ENCODE results near the gene MGLL.

MGLL gene

DNA sequence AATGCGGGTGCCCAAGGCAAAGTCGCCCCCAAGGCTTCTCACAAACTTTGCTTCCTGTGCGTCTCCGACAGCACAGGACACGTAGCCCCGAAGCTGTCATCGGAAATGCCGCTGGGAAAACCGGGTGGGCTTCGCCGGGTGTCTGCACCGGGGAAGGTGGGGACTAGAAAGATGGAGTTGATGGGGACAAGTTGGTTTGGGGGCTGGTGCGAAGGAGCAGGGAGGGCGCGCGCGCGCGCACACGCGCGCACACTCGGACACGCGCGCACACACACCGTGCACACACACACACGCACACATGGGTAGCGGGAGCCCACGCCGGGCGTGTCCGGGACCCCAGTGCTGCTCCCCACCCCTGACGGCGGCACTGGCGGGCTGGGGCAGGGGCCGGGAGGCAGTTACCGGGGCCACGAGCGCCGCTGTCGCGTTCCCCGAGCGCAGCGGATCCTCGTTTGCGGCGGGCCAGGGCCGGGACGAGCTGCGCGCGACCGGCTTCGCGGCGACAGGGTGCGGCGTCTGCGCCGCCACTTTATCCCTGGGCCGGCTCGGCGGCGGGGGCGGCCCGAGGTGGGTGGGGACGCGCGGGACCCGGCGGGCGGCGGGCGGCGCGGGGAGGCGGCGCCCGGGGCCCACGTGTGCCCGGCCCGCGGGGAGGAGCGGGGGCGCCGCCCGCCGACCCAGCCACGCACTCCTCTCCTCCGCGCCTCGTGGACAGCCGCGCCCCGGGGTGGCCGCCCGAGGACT lies 539 bp upstream of the MGLL start:
- ATAC-seq (peak; percentile 61), DNase-seq (ENCODE audit: low spot score in 2 of 2) (peak in 1 of 2 donors; percentile 52)
- Mint-ChIP-seq H3K4me3 (peak overlapping the region; percentile 79), H3K36me3 (peaks cover 5% of the 10 kb centered on the region), H3K4me1 (peaks cover 14% of the 10 kb centered on the region), H3K27ac (peak overlapping the region; percentile 60), H3K9me3 (peaks cover 5% of the 10 kb centered on the region)

DNA sequence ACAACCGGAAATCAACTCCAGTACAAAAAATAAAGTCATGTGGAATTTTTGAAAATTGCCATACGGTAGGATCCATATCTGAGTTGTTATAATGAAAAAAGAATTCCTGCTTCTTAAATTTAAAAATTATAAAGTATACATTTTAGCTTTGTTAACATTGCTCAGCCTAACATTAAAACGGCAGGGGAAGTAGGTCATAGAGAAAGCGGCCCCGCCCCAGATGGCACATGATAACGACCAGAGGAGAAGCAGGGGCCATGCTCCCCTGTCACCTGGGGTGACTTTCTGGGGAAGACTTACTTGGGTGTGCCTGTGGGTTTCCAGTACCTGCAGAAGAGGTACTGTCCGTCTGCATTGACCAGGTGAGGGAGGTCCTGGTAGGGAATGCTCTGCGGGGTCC lies 921 bp downstream of the MGLL start:
- Mint-ChIP-seq H3K9me3 (peaks cover 1% of the 10 kb centered on the region), H3K4me1 (peaks cover 14% of the 10 kb centered on the region), H3K36me3 (peaks cover 5% of the 10 kb centered on the region), H3K4me3 (peak overlapping the region; percentile 79), H3K27ac (no peak overlapping the region)
- DNase-seq (ENCODE audit: low spot score in 2 of 2), result no peak
- no peak for ATAC-seq

DNA sequence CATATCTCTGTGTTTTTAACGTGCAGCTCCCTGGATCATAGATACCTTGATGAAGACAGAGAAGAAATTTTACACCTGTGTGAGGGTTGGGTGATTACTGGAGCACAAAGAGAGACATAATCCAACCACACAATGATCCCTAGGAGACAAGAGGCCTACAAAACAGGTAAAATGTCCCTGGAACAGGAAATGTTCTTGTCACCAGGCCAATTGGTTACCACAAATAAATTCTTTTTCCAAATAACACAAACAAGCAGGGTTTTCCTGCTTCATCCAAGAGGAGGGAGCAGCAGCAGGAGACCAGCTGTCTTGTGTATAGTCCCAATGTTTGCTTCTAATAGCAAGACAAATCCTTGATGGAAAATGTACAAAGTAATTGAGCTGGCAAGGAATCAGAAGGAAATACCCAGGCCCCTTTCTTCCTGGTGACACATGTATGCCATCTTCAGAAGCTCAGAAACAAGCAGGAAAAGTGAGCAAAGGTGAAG lies 1.4 kb downstream of the MGLL start:
- Mint-ChIP-seq H3K27ac (no peak overlapping the region), H3K36me3 (peaks cover 5% of the 10 kb centered on the region), H3K4me3 (no peak overlapping the region), H3K4me1 (peaks cover 14% of the 10 kb centered on the region), H3K9me3 (no peaks in the 10 kb centered on the region)
- DNase-seq (ENCODE audit: low spot score in 2 of 2), result no peak
- ATAC-seq, result no peak

DNA sequence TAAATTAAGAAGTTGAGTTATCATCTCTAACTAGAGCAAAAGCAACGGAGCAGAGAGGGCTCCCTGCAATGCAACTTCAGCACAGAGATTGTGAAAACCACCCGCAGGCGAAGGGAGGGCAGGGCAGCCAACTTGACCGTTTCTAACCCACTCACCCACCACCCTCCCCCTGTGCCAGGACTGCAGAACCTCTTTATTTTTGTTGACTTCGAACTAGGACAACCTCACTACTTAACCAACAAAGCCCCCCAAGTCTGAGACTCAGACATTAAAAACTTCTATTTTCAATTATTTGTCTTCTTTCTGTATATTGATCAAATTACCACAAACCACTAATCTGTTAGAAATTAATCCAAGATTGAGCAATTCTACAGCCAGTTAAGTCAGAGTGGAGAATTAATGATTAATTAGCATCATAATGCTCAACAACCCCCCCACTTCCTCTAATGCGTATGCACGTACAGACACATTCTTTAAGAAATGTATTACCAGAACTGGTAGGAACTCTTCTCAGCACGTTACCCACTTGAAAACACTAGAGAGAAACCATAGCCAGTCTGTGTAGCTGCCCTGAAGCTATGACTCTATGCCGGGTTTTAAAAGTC lies 2.0 kb downstream of the MGLL start:
- Mint-ChIP-seq H3K4me3 (no peak overlapping the region), H3K36me3 (peaks cover 5% of the 10 kb centered on the region), H3K27ac (no peak overlapping the region), H3K9me3 (no peaks in the 10 kb centered on the region), H3K4me1 (peaks cover 14% of the 10 kb centered on the region)
- ATAC-seq (no peak), DNase-seq (ENCODE audit: low spot score in 2 of 2) (no peak)

- ATAC-seq, result no peak
- Mint-ChIP-seq H3K4me3 (no peak overlapping the region), H3K4me1 (peaks cover 14% of the 10 kb centered on the region), H3K27ac (no peak overlapping the region), H3K9me3 (no peaks in the 10 kb centered on the region), H3K36me3 (peaks cover 5% of the 10 kb centered on the region)
- no peak for DNase-seq (ENCODE audit: low spot score in 2 of 2)
Observed at GRCh38 chr3:127819656-127820055, 2.7 kb downstream of the MGLL start.

DNA sequence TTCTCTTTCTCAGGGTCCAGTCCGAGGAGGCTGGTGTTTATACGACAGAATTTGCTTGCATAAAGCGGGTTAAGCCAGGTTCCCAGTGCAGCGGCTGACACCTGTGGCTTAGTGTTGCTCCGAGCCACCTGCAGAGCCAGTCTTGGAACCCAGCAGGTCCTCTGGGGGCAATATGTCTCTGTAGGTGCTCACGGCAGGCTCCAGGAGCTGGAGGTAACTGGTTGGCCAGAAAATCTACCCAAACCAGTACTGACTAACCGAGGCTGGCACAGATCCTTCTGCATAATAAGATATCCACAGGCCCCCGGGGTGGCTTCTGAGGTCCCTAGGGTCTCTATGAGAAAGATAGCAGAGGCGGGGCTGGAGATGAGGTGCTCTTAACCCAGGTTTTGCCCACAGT lies 3.2 kb downstream of the MGLL start:
- H3K27ac Mint-ChIP-seq, result no peak overlapping the region

GRCh38 chr3:127817406-127817841 lies 4.9 kb downstream of the MGLL start:
- ATAC-seq (no peak), DNase-seq (ENCODE audit: low spot score in 2 of 2) (no peak)
- Mint-ChIP-seq H3K9me3 (no peaks in the 10 kb centered on the region), H3K4me1 (peaks cover 4% of the 10 kb centered on the region), H3K36me3 (peaks cover 5% of the 10 kb centered on the region), H3K4me3 (no peak overlapping the region), H3K27ac (no peak overlapping the region)

More for the DNA sequence above, 3.2 kb downstream of the MGLL start:
- Mint-ChIP-seq H3K4me1 (peaks cover 14% of the 10 kb centered on the region), H3K9me3 (no peaks in the 10 kb centered on the region), H3K4me3 (no peak overlapping the region), H3K36me3 (peaks cover 5% of the 10 kb centered on the region)
- no peak for ATAC-seq
- DNase-seq (ENCODE audit: low spot score in 2 of 2), result no peak

- Mint-ChIP-seq H3K4me3 (no peak overlapping the region), H3K4me1 (no peaks in the 10 kb centered on the region), H3K9me3 (no peaks in the 10 kb centered on the region), H3K27ac (no peak overlapping the region), H3K36me3 (peaks cover 5% of the 10 kb centered on the region)
- DNase-seq (ENCODE audit: low spot score in 2 of 2) (no peak), ATAC-seq (no peak)
Observed at GRCh38 chr3:127816783-127817405, 5.4 kb downstream of the MGLL start.

DNA sequence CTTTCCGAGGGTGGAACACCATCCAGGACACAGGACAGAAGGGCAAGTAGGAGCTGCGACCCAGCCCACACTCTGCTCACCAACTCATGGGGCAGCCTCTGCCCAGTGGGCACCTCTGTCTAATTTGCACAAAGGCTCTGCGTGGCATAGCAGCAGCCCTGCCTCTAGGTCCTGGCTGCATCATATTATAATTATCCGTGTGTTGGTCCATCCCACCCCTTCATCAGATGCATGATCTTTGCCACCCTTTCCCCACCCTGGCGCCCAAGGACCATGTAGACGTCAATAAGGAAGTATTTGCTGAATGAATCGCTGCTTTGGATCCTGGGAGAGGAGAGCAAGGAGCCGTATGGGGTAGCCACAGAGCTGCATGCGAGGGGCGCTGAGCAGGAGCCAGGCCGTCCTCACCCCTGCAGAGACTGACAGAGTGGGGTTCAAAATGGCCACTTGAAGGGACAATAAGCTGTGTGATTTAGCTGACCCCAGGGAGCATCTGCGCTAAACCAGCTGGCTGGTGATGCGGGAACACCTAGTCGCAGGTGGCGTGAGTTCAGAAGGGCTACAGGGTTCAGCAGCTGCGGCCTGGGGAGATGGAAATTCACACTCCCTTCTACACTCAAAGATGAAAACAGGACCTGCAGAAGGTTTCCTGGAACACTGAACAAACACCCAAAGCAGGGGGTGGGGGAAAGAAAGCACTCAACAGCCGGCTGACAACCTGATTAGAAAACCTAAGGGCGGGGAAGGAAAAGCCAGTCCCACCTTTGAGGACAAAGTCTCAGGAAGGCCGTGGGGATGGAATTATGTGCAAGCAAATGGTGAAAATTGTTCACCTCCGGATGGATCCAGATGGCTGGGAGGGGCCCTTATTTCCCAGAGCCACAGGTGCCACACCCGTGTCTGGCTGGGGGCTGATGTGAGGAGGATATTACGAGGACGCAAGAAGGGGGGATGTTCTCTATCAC lies 6.4 kb downstream of the MGLL start:
- no peak for ATAC-seq
- no peak overlapping the region for H3K4me3 Mint-ChIP-seq

GRCh38 chr3:127815001-127815400 lies 7.3 kb downstream of the MGLL start:
- Mint-ChIP-seq H3K27ac (no peak overlapping the region), H3K9me3 (no peaks in the 10 kb centered on the region), H3K4me1 (no peaks in the 10 kb centered on the region), H3K36me3 (no peaks in the 10 kb centered on the region), H3K4me3 (no peak overlapping the region)
- ATAC-seq, result no peak
- no peak for DNase-seq (ENCODE audit: low spot score in 2 of 2)

More for the DNA sequence above, 6.4 kb downstream of the MGLL start:
- Mint-ChIP-seq H3K9me3 (no peaks in the 10 kb centered on the region), H3K4me1 (no peaks in the 10 kb centered on the region), H3K36me3 (peaks cover 5% of the 10 kb centered on the region), H3K27ac (no peak overlapping the region)
- no peak for DNase-seq (ENCODE audit: low spot score in 2 of 2)

- H3K36me3 Mint-ChIP-seq, result no peaks in the 10 kb centered on the region
- H3K27ac Mint-ChIP-seq, result no peak overlapping the region
- ATAC-seq (no peak), DNase-seq (ENCODE audit: low spot score in 2 of 2) (no peak)
- no peaks in the 10 kb centered on the region for H3K9me3 Mint-ChIP-seq
- no peaks in the 10 kb centered on the region for H3K4me1 Mint-ChIP-seq
- no peak overlapping the region for H3K4me3 Mint-ChIP-seq
Observed at GRCh38 chr3:127814325-127814781, 8.0 kb downstream of the MGLL start.

DNA sequence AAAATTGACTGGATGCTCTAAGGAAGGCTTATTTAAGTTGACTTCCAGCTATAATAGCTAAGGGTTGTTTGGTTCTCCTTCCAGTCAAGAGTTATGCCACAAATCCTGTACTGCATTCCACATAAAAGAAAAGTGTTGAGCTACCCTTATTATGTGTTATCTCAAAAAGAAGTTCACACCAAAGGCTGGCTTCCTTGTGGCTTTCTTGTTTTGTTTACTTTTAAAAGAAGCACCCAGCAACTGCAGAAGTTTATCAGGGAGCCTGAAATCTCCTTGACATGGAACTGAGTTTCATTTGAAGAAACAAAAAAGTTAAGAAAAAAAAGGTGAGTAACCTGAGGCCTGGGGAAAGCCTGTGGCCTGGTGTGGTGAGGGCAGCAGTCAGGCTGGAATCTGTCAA lies 10.2 kb downstream of the MGLL start:
- H3K36me3 Mint-ChIP-seq, result no peaks in the 10 kb centered on the region
- no peaks in the 10 kb centered on the region for H3K4me1 Mint-ChIP-seq
- no peak overlapping the region for H3K4me3 Mint-ChIP-seq
- DNase-seq (ENCODE audit: low spot score in 2 of 2) (no peak), ATAC-seq (no peak)
- H3K9me3 Mint-ChIP-seq, result no peaks in the 10 kb centered on the region
- no peak overlapping the region for H3K27ac Mint-ChIP-seq

DNA sequence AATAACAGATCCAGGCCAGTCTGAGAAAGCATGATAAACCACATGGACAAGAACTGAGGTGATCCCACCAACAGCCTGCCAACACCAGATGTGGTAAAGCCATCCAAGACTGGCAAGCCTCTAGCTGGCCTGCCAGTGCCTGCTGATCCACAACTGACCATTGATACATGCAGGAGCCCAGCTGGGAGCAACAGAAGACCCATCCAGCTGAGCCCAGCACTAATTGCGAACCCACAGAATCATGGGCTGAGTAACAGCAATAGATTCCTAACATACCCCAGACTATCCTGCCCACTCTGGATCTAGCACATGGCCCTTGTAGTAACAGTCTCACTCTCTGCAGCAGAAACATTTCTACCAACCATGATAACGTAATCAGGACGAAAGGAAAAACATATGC lies 10.6 kb downstream of the MGLL start:
- H3K4me1 Mint-ChIP-seq, result no peaks in the 10 kb centered on the region

DNA sequence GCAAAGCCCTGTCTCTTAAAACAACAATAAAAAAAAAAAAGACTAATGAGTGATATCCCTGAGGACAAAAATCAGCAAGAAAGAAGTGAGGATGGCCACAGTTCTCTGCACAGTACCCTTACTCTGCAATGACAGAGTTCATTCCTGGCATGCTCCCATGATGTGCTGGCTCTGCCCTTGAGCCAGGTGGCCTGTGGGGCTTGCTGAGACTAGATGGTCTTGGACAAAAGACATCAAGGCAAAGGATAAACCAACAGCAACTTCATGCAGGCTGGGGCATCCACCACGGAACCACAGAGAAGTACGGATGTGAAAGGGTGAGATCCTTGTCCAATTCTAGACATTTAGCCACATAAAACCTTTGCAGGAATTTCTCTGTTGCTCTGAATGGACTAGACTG lies 12.7 kb downstream of the MGLL start:
- no peaks in the 10 kb centered on the region for H3K9me3 Mint-ChIP-seq
- no peak for ATAC-seq
- no peak overlapping the region for H3K4me3 Mint-ChIP-seq
- no peak overlapping the region for H3K27ac Mint-ChIP-seq
- H3K36me3 Mint-ChIP-seq, result no peaks in the 10 kb centered on the region
- no peaks in the 10 kb centered on the region for H3K4me1 Mint-ChIP-seq
- no peak for DNase-seq (ENCODE audit: low spot score in 2 of 2)

More for the DNA sequence above, 10.6 kb downstream of the MGLL start:
- no peaks in the 10 kb centered on the region for H3K36me3 Mint-ChIP-seq
- no peak for DNase-seq (ENCODE audit: low spot score in 2 of 2)
- no peak overlapping the region for H3K4me3 Mint-ChIP-seq
- H3K9me3 Mint-ChIP-seq, result no peaks in the 10 kb centered on the region
- H3K27ac Mint-ChIP-seq, result no peak overlapping the region
- ATAC-seq, result no peak

DNA sequence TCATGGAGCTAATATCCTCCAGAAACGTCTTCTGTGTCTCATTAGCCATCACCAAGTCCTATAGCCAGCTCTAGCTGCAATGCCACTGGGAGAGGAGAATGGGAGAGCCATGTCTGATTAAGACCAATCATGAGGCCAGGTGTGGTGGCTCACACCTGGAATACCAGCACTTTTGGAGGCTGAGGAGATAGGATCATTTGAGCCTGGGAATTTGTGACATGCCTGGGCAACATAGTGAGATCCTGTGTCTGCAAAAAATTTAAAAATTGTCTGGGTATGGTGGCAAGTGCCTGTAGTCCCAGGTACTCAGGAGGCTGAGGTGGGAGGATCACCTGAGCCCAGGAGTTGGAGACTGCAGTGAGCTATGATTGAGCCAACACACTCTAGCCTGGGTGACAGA lies 13.1 kb downstream of the MGLL start:
- ATAC-seq (no peak), DNase-seq (ENCODE audit: low spot score in 2 of 2) (no peak)
- H3K4me1 Mint-ChIP-seq, result no peaks in the 10 kb centered on the region
- no peaks in the 10 kb centered on the region for H3K9me3 Mint-ChIP-seq
- H3K4me3 Mint-ChIP-seq, result no peak overlapping the region
- no peak overlapping the region for H3K27ac Mint-ChIP-seq
- H3K36me3 Mint-ChIP-seq, result no peaks in the 10 kb centered on the region

Data from stimulated activated effector memory CD8-positive, alpha-beta T cell treated with anti-CD3 and anti-CD28 coated beads, Interleukin-12 subunit alpha, Interleukin-12 subunit beta, amount 100 ng/mL, for 72 hours (primary cell).